Stimulated activated CD8-positive, alpha-beta memory T cell treated with anti-CD3 and anti-CD28 coated beads, Interleukin-2, amount 100 ng/mL, for 1 hour (primary cell): ENCODE results near the gene LMF1.

Experiments used
- DNase-seq, 2 donors: peaks; one replicate each; pipeline ENCODE4 v3.0.0-alpha.2; 2020; ENCODE audit warnings: low read depth in 2 of 2

LMF1 gene

DNA sequence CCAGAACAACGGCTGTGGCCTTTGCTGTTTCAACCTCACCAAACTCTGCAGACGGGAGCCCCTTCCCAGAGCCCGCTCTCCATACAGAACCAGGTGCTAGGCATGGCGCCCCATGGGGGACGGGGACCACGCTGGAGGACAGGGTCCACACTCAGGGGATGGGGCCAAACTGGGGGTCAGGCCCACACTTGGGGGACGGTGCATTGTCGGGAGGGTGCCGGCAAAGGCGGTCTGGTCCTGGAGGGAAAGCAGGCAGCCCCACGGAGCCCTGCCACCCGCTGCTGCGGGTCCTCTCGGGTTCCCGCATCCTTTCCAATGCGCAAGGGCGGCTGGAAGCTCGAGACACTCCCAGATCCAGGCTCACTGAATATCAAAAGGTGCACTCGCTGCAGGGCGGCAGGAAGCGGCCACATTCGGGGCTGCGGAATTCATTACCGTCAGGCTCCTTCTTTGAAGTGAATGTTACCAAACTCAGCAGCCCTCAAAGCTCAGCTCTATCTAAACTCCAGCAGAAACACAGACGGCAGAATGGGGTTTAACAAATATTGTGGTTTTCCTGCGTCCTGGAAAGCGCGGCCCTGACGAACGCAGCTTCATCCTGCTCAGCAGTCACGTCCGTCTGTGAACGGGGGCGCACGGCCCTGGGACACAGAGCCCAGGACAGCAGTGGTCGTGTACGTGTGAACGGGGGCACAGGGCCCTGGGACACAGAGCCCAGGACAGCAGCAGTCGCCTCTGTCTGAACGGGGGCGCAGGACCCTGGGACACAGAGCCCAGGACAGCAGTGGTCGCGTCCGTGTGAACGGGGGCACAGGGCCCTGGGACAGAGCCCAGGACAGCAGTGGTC is 41.3 kb downstream of the LMF1 start:
- no peak for DNase-seq

DNA sequence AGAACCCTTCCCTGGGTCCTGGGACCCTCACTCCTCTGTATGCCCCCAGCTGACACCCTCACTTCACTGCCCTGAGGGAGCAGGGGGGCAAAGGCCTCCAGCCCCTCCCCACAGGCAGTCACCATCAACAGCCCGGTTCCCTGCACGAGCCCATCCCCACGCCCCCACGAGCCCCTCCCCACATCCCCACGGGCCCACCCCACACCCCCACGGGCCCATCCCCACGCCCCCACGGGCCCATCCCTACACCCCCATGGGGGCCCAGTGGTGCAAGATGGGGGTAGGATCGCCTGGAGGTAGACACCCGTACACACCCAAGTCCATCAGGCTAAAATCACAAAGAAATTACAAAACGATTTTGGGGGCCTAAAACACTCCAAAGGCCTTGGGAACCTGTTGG is 42.3 kb downstream of the LMF1 start:
- no peak for DNase-seq

DNA sequence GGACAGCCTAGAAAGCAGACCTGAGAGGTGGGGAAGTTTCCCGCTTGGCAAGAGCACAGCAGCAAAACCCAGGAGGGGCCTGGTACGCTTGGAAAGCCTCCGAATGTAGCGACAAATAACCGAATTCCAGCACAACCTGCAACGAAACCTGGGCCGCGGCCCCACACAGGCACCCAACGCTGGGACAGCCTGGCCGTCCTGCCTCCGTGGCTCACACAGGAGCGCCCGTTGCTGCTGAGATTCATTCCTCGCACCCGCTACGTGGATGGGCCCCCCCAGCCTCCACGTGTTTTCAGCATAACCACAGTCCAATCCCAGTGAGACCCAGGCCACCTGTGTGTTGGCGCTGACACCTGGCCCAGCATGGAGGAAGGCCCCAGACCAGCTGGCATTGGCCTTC is 42.9 kb downstream of the LMF1 start:
- DNase-seq, result no peak

DNA sequence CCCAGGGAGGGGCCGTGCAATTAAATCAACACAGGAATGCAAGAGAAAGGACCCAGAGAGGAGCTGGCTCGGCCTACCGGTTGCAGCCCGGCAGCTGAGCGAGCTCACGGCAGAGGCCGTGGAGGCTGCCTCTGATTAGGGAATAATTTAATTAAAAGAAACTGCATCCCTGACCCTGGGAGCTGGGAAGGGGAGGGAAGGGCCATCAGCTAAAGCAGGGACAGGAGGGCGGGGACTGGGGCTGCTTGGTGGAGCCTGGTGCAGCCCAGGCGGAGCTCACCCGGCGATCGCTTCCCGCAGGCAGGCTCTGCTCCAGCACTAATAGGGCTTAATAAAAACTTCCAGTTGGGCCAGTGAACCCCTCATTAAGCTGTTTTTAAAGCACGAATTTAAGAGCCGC is 43.4 kb downstream of the LMF1 start:
- no peak for DNase-seq

DNA sequence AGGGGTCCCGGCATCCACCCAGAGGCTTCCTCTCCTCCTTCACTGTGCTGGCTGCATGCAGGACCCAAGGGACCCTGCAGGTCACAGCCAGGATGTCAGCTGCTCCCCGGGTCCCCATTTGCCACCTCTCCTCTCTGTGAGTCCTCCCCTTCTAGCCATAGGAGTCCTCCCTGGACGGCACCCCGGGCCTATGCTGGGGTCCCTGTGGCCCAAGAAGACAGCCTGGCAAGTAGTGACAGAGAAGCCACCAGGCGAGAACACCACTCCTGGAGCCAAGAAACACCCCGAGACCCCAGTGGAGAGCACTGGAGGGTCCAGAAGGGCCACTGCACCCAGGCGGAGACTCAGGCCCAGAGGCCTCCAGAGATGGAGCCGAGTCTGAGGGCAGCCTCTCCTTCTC is 44.1 kb downstream of the LMF1 start:
- no peak for DNase-seq

DNA sequence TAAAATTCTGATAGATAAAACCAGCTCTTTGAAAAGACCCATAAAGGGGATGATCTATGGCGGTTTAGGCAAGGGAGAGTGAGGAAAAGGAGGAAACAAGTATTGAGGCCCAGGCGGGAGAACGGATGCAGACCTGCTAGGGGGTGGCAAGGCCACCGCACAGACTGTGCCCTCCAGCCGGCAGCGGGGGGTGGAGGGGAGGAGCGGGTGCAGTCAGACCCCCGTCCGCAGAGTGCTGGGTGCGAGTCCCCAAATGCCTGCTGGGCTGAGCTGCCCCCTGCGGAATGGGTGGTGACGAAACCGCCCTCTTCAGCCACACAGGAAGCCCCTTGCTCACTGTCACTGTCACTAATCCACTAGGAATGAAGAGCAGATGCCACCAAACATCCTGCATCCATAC is 46.0 kb downstream of the LMF1 start:
- DNase-seq, result no peak

DNA sequence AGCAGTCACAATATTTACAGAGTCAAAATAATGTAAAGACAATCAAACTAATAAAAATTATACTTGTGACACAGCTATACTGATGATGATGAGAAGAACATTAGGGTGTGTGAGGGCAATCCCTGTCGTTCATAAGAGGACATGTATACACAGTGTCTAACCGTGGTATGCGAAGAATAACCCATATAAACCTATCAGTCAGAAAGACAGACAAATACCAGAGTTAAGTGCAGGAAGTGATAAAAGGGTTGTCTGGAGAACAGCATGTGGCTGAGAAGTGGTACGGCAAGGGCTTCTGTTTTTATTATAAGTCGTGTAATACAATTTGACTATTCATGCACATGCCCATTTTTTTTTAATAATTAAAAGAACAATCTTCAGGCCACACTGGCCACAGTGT is 46.7 kb downstream of the LMF1 start:
- no peak for DNase-seq

DNA sequence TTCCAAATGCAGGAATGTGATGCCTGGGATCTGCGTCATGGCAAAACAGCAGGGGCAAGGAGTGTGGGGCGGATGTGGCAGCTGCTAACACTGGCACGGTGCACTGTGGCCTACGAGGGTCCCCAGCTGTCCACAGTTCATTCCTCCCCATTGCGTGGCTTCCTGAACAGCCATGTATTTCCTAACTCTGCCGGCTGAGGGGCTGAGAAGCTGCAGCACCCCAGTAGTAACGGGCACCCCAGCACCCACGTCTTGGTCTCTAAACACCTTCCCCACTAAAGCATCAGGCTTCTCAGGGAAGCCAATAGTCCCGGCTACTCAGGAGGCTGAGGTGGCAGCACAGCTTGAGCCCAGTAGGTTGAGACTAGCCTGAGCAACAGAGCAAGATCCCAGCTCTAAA is 47.6 kb downstream of the LMF1 start:
- no peak for DNase-seq

DNA sequence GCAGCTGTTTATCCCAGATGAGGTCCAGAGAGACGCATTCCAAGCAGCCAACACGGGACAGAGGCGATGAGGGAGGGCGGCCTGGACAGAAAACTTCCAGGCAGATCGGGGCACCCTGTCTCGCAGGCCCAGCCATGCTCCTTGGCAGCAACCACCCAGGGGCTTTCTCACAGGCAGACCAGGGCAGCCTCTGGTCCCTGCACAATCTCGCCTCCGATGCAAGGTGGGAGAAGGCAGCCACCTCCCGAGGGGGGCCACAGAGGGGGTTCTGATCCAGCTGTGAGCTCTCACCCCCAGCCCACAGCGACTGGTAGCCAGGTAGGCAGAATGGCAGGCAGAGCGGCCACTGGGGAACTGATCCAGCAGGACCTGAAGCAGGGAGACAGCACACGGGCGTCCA is 48.7 kb downstream of the LMF1 start:
- no peak for DNase-seq

DNA sequence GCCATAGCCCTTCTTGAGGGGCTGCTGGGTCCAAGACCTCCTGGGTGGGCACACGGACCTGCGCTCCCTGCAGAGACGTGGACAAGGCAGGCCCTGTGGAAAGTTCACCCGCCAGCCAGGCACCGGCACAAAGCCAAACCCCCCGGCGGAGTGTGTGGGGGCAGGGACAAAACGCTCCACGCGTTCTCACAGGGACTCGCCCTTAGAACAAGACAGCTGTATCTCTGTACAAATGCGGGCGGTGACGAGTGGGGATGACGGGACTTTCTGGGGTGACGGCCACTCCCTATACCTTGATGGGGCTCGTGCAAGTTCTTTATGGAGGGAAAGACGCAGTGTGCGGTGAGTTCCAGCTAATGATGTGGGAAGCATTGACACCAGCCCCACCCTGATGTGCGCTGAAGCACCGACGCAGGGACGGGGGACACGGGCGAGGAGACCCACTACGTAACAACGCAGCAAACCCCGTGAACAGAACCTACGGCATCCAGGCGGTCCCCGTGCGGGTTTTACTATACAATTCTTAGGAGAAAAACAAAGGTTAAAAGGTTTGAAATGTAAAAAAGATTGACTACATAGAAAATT is 49.4 kb downstream of the LMF1 start:
- no peak for DNase-seq

DNA sequence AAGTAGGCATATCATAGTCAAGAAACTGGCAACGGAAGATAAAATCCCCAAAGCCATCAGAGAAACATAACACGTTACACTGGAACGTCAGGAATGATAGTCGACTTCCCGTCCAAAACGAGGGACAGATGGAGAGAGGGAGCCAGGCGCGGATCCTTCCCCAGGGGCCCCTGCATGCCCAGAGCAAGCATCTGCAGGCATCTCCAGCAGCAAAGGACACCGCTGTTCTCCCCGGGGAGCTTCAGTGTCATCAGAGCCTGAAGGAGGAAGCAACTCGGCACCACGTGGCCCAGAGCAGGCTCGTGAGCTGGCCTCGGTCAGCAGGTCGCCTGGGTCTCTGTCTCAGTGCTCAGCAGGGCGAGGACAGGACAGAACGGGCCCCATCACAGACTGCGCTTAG is 50.1 kb downstream of the LMF1 start:
- DNase-seq, result no peak

DNA sequence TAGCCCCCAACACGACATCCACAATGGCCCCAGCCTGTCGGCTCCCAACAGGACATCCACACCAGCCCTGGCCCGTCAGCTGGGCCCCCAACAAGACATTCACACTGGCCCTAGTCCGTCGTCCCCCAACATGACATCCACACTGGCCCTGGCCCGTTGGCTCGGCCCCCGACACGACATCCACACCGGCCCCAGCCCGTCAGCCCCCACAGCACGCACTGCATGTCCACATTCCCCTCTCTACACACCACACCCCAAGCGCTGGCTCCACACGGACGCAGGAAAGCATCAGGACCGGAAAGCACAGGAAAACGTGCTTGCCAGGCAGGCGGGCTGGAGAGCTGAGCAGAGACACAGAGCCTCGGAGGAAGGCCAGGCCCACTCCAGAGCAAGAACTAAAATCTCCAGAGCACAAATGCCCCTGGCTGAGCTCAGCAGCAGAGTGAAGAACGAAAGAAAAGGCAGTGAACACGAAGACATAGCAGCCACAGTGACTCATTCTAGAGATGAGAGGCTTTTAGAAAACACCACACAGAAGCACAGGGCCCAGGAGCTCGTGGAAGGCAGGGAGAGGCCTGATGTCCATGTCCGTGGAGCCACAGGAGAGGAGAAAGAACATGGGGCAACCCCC is 50.6 kb downstream of the LMF1 start:
- DNase-seq, result no peak

DNA sequence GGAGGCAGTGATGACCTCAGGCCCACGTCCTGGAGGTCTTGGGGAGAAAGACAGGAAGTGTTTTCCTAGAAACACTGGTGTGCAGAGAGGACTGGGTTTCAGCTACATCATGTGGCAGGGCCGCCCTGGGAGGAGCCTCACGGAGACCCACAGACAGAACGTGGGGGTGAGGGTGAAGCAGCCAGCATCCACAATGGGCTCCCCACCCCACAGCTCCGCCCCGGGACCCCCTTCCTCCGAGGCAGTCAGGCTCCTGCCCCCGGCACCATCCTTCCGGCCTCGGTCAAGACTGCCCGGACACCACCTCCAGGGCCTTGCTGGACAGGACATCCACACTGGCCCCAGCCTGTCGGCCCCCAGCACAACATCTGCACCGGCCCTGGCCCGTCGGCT is 51.1 kb downstream of the LMF1 start:
- DNase-seq, result no peak

DNA sequence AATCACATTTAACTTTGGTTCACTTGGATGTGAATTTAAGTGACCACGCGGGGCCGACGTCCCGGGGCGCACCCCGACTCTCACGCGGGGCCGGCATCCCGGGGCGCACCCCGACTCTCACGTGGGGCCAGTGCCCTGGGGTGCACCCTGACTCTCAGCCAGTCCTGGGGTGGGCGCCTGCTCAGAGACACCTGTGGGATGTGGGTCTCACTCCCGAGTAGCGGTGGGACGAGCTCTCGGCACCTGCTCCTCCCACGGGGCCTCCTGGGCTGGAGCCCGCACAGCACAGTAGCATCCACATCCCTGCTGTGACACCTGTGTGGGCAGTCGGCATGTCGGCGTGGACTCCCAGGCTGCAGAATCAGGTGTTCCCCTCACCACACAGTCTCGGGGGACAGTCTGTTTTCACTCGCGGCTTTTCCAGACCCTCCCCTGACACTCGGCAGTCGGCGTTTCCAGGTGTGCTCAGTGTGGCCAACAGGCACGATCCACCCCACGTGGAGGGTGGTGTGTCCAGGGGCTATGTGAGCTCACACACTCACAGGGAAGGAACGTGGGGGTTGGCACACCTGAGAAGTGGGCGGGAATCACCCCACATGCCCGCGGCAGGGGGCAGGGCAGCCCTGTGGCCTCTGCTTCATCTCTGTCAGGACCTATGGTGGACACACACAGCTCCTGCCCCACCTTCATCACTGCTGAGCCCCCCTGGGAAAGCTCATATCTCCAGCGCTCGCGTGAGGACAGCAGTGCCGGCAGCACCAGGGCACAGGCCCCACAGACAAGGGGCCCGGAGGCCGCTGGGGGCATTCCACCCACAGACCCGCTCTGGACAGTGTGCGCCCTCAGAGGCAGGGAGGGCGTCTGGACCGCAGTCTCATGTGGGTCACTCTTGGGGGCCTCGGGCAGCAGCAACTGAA is 51.8 kb downstream of the LMF1 start:
- no peak for DNase-seq

DNA sequence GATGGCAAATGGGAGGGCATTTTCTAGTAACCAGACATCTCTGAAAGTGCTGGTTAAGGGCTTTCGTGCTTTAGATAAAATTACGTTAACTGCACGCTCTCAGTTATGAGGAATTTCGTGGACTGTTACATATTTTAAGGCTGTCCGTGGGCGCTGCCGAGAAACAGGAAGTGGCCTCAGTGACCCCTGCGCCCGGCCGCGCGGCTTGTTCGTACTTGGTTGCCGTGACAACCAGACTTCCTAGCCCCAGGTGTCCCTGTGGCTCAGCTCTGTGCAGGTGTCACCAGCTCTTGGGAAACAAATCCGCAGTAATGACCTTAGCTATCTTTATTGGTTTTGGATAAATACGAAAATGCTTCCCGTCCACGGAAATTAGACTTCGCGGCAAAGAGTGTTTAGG is 52.7 kb downstream of the LMF1 start:
- no peak for DNase-seq

DNA sequence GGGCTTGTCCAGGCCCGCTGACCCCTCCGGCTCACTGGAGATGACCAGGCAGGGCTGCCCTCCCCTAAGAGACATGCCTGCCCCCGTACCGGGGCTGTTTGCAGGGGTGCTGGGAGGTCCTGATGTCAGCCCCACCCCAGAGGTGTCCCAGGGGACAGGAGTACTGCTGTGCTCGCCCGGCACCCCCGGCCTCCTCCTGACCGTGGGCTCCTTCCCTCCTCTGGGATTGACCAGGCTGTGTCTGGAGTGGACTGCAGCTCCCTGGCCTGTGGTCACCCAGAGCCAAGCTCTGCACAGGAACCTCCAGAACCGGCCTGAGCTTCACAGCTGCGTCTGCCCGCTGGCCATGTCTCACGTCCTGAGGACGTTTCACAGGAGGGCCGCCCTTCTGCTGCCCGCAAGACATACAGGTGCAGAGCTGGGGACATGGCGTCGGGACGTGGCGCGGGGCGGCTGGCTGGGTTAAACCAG is 53.2 kb downstream of the LMF1 start:
- no peak for DNase-seq

DNA sequence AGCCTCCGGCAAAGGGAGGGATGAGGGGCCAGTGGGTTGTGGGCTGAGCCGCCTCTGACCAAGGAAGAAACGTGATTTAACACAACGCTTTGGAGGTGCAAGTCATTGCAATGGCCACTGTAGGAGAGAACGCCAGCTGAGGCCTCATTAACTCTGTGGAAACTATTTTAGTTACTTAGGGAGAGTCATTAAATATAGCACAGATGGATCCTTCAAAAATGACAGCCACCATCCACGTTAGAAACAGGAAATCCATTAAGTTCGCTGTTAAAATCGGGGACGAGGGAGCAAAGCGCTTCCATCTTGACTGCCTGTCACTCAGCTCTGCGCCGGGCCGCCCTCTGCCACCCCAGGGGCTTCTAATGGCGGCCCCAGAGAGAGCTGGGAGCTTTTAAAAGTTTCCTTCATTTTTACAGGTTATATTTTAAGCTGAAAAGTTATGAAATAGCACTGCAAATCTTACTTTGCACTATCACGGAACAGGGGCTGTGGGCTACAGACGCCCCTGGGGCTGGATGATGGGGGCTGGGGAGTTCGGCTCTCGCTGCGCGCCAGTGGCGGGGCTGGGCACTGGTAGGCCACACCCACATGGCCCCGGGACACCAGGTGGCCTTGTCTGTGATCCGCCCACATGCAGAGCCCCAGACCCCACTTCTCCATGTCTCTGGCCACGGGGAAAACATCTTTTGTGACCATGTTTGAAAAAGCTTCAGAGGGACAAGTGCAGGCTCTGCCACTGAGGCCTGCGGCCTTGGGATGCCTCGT is 54.6 kb downstream of the LMF1 start:
- no peak for DNase-seq

DNA sequence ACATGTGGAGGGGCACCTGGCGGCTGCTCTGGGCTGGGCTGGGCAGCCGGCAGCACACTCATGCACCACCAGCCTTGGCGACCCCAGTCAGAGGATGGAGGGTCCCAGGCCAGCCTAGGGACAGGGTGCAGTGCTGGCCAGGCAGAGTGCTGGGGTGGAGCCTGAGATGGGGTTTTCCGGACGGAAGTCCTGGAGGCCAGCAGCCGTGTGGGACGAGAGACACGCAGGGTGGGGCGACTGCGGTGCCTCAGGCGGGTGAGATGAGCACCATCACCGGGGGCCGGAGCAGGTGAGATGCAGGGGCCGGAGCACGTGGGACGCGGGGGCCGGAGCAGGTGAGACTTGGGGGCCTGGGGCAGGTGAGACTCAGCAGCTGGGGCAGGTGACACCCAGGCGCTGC is 55.2 kb downstream of the LMF1 start:
- DNase-seq, result no peak

DNA sequence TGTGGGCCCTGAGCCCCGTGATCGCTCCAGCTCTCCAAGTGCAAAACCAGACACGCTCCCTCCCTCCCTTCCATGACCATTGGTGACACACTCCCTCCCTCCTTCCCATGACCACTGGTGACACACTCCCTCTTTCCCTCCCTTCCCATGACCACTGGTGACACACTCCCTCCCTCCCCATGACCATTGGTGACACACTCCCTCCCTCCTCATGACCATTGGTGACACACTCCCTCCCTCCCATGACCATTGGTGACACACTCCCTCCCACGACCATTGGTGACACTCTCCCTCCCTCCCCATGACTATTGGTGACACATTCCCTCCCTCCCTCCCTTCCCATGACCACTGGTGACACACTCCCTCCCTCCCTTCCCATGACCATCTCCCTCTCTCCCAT is 56.3 kb downstream of the LMF1 start:
- DNase-seq, result no peak

DNA sequence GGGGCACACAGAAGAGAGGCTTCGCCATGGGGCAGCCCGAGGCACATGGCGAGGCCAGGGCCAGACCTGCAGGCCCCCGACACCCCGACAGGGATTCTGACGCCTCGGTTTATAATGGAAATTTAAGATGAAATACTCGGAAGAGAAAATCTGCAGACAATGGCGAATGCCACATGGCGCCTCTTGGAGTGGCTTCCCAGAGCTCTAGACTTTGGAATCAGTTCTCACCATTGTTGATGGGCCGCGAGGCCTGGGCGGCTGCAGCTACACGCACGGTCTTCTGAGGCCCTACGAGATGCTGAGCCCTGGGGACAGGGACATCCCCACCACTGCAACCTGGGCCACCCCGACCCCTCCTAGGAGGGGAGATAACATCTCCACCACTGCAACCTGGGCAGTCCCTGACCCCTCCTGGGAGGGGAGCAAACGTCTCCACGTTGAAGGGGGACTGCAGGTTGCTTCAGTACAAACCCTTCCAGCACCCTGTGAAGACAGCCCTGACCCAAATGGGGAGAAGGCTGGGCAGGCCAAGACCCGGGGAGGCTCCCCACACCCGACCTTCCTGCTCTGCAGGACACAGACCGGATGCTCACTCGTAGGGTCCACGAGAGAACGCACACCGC is 56.9 kb downstream of the LMF1 start:
- no peak for DNase-seq
